Activated naive CD4-positive, alpha-beta T cell treated with anti-CD3 and anti-CD28 coated beads, Interleukin-2, amount 10 ng/mL, durations not matched to agents 7 days and 5 days (primary cell): ENCODE results near the gene SHQ1.
"Not testable (repeated sequence)": the region's sequence is repeated elsewhere in the genome, so short reads cannot be mapped to it uniquely, and the experiment has no call there.

ENCODE experiments used
- CTCF ChIA-PET: fragments of 350-600 bp; sonication (Branson Sonifier 250); formaldehyde crosslinking; loops from one replicate; lab custom pipeline; 2021; ENCODE audit warnings: antibody characterized with exemption; lab: Charles Lee
- DNase-seq: peaks from one replicate; pipeline ENCODE4 v3.0.0-alpha.2; 2020
- H3K27ac Mint-ChIP-seq: one replicate; pipeline ENCODE4 v1.8.0; 2021; ENCODE audit warnings: mild to moderate bottlenecking, moderate library complexity, mixed read lengths
- H3K27me3 Mint-ChIP-seq: one replicate; pipeline ENCODE4 v1.8.0; 2021; ENCODE audit warnings: mild to moderate bottlenecking, mixed read lengths
- H3K36me3 Mint-ChIP-seq: one replicate; pipeline ENCODE4 v1.8.0; 2021; ENCODE audit warnings: mixed read lengths
- H3K4me1 Mint-ChIP-seq: one replicate; pipeline ENCODE4 v1.8.0; 2021; ENCODE audit warnings: mixed read lengths
- H3K4me3 Mint-ChIP-seq: one replicate; pipeline ENCODE4 v1.8.0; 2021; ENCODE audit warnings: mild to moderate bottlenecking, moderate library complexity, mixed read lengths
- H3K9me3 Mint-ChIP-seq: one replicate; pipeline ENCODE4 v1.8.0; 2021; ENCODE audit warnings: mixed read lengths

The SHQ1 gene

GRCh38 chr3:72804361-72804760, 43.9 kb downstream of the SHQ1 start:
- peaks cover 9% of the 10 kb centered on the region for H3K36me3 Mint-ChIP-seq
- CTCF ChIA-PET: interaction anchor here (1.0 to 1.4 kb wide), 2 partner anchors 18 to 138 kb away, joined by 3 read pairs; no protein-coding TSS in a partner anchor
- H3K27me3 Mint-ChIP-seq: no peaks in the 10 kb centered on the region
- no peak for DNase-seq
- no peaks in the 10 kb centered on the region for H3K9me3 Mint-ChIP-seq
- H3K4me3 Mint-ChIP-seq: no peak overlapping the region
- H3K27ac Mint-ChIP-seq: no peak overlapping the region
- no peaks in the 10 kb centered on the region for H3K4me1 Mint-ChIP-seq

GRCh38 chr3:72803573-72803972, 44.7 kb downstream of the SHQ1 start:
- peaks cover 8% of the 10 kb centered on the region for H3K36me3 Mint-ChIP-seq
- peaks cover 2% of the 10 kb centered on the region for H3K4me1 Mint-ChIP-seq
- DNase-seq: no peak
- H3K4me3 Mint-ChIP-seq: no peak overlapping the region
- H3K27ac Mint-ChIP-seq: no peak overlapping the region
- no peaks in the 10 kb centered on the region for H3K27me3 Mint-ChIP-seq
- CTCF ChIA-PET: interaction anchor here (1.4 kb wide), 1 partner anchor 19 kb away, joined by 3 read pairs; no protein-coding TSS in a partner anchor
- H3K9me3 Mint-ChIP-seq: no peaks in the 10 kb centered on the region

GRCh38 chr3:72802001-72802400, 46.2 kb downstream of the SHQ1 start:
- Mint-ChIP-seq H3K27ac (no peak overlapping the region), H3K9me3 (no peaks in the 10 kb centered on the region), H3K27me3 (no peaks in the 10 kb centered on the region), H3K4me1 (peaks cover 2% of the 10 kb centered on the region), H3K36me3 (peaks cover 17% of the 10 kb centered on the region), H3K4me3 (no peak overlapping the region)
- DNase-seq: no peak
- CTCF ChIA-PET: no interaction called here

GRCh38 chr3:72800869-72801268, 47.4 kb downstream of the SHQ1 start:
- Mint-ChIP-seq H3K9me3 (no peaks in the 10 kb centered on the region), H3K4me3 (no peak overlapping the region), H3K4me1 (peaks cover 2% of the 10 kb centered on the region), H3K27me3 (no peaks in the 10 kb centered on the region), H3K36me3 (peaks cover 21% of the 10 kb centered on the region), H3K27ac (no peak overlapping the region)
- DNase-seq: no peak
- CTCF ChIA-PET: no interaction called here

- Mint-ChIP-seq H3K4me3 (no peak overlapping the region), H3K4me1 (peaks cover 2% of the 10 kb centered on the region), H3K27me3 (no peaks in the 10 kb centered on the region), H3K36me3 (peaks cover 20% of the 10 kb centered on the region), H3K9me3 (no peaks in the 10 kb centered on the region), H3K27ac (peak overlapping the region; percentile 5)
- DNase-seq: no peak
- CTCF ChIA-PET: interaction anchor here (1.3 kb wide), 1 partner anchor 132 kb away, joined by 3 read pairs; no protein-coding TSS in a partner anchor
Observed at GRCh38 chr3:72798552-72799195, 49.6 kb downstream of the SHQ1 start.

- Mint-ChIP-seq H3K4me3 (no peak overlapping the region), H3K27ac (no peak overlapping the region), H3K4me1 (peaks cover 2% of the 10 kb centered on the region), H3K36me3 (peaks cover 20% of the 10 kb centered on the region), H3K27me3 (no peaks in the 10 kb centered on the region), H3K9me3 (no peaks in the 10 kb centered on the region)
- CTCF ChIA-PET: interaction anchor here (1.3 kb wide), 1 partner anchor 131 kb away, joined by 3 read pairs; no protein-coding TSS in a partner anchor
- DNase-seq: no peak
Observed at GRCh38 chr3:72797773-72798543, 50.3 kb downstream of the SHQ1 start.

GRCh38 chr3:72794079-72794478, 54.2 kb downstream of the SHQ1 start:
- H3K36me3 Mint-ChIP-seq: peaks cover 41% of the 10 kb centered on the region
- no peaks in the 10 kb centered on the region for H3K27me3 Mint-ChIP-seq
- H3K4me1 Mint-ChIP-seq: peaks cover 15% of the 10 kb centered on the region
- CTCF ChIA-PET: no interaction called here
- H3K9me3 Mint-ChIP-seq: no peaks in the 10 kb centered on the region
- no peak for DNase-seq
- H3K27ac Mint-ChIP-seq: no peak overlapping the region
- no peak overlapping the region for H3K4me3 Mint-ChIP-seq

- CTCF ChIA-PET: interaction anchor here (0.7 kb wide), 1 partner anchor 30 kb away, joined by 3 read pairs; no protein-coding TSS in a partner anchor
- H3K4me1 Mint-ChIP-seq: peaks cover 13% of the 10 kb centered on the region
- no peak overlapping the region for H3K4me3 Mint-ChIP-seq
- H3K27me3 Mint-ChIP-seq: no peaks in the 10 kb centered on the region
- no peaks in the 10 kb centered on the region for H3K9me3 Mint-ChIP-seq
- no peak overlapping the region for H3K27ac Mint-ChIP-seq
- H3K36me3 Mint-ChIP-seq: peaks cover 29% of the 10 kb centered on the region
- no peak for DNase-seq
Observed at GRCh38 chr3:72791161-72791560, 57.1 kb downstream of the SHQ1 start.

GRCh38 chr3:72789786-72790185, 58.5 kb downstream of the SHQ1 start:
- H3K36me3 Mint-ChIP-seq: peaks cover 28% of the 10 kb centered on the region
- CTCF ChIA-PET: no interaction called here
- no peak overlapping the region for H3K27ac Mint-ChIP-seq
- no peaks in the 10 kb centered on the region for H3K27me3 Mint-ChIP-seq
- no peak for DNase-seq
- no peaks in the 10 kb centered on the region for H3K9me3 Mint-ChIP-seq
- peaks cover 13% of the 10 kb centered on the region for H3K4me1 Mint-ChIP-seq
- H3K4me3 Mint-ChIP-seq: no peak overlapping the region

GRCh38 chr3:72788232-72788631, 60.0 kb downstream of the SHQ1 start:
- H3K27me3 Mint-ChIP-seq, H3K27ac Mint-ChIP-seq, H3K4me3 Mint-ChIP-seq, CTCF ChIA-PET, H3K9me3 Mint-ChIP-seq, DNase-seq: not testable (repeated sequence)
- H3K4me1 Mint-ChIP-seq: peaks cover 13% of the 10 kb centered on the region
- H3K36me3 Mint-ChIP-seq: peaks cover 27% of the 10 kb centered on the region

- no peak overlapping the region for H3K4me3 Mint-ChIP-seq
- CTCF ChIA-PET: no interaction called here
- H3K36me3 Mint-ChIP-seq: peaks cover 25% of the 10 kb centered on the region
- H3K9me3 Mint-ChIP-seq: no peaks in the 10 kb centered on the region
- peaks cover 13% of the 10 kb centered on the region for H3K4me1 Mint-ChIP-seq
- H3K27ac Mint-ChIP-seq: no peak overlapping the region
- no peak for DNase-seq
- no peaks in the 10 kb centered on the region for H3K27me3 Mint-ChIP-seq
Observed at GRCh38 chr3:72786668-72787067, 61.6 kb downstream of the SHQ1 start.

- H3K4me3 Mint-ChIP-seq: no peak overlapping the region
- no peak overlapping the region for H3K27ac Mint-ChIP-seq
- no peak for DNase-seq
- no peaks in the 10 kb centered on the region for H3K9me3 Mint-ChIP-seq
- peaks cover 2% of the 10 kb centered on the region for H3K4me1 Mint-ChIP-seq
- no peaks in the 10 kb centered on the region for H3K27me3 Mint-ChIP-seq
- H3K36me3 Mint-ChIP-seq: peaks cover 23% of the 10 kb centered on the region
- CTCF ChIA-PET: interaction anchor here (1.1 kb wide), 1 partner anchor 85 kb away, joined by 3 read pairs; no protein-coding TSS in a partner anchor
Observed at GRCh38 chr3:72784226-72784625, 64.0 kb downstream of the SHQ1 start.

GRCh38 chr3:72782521-72782920, 65.7 kb downstream of the SHQ1 start:
- Mint-ChIP-seq H3K27ac (no peak overlapping the region), H3K27me3 (no peaks in the 10 kb centered on the region), H3K4me1 (peaks cover 2% of the 10 kb centered on the region), H3K9me3 (no peaks in the 10 kb centered on the region), H3K4me3 (no peak overlapping the region), H3K36me3 (peaks cover 28% of the 10 kb centered on the region)
- no peak for DNase-seq
- CTCF ChIA-PET: interaction anchor here (1.1 kb wide), 1 partner anchor 39 kb away, joined by 3 read pairs; no protein-coding TSS in a partner anchor

GRCh38 chr3:72769758-72770540, 78.3 kb downstream of the SHQ1 start:
- Mint-ChIP-seq H3K9me3 (no peaks in the 10 kb centered on the region), H3K27ac (no peak overlapping the region), H3K4me3 (no peak overlapping the region), H3K27me3 (no peaks in the 10 kb centered on the region), H3K36me3 (peaks cover 13% of the 10 kb centered on the region), H3K4me1 (peaks cover 4% of the 10 kb centered on the region)
- no peak for DNase-seq
- CTCF ChIA-PET: no interaction called here
